HG03039 (cell line): ENCODE measurements around the gene LCE1D.

ENCODE experiments used
- ATAC-seq: cut with Tn5 transposase; IDR thresholded peaks from one replicate; pipeline ENCODE4 v1.9.1; 2021; ENCODE audit warnings: mild to moderate bottlenecking, moderate library complexity; ENCODE audit not compliant: unreplicated experiment

The LCE1D gene

DNA sequence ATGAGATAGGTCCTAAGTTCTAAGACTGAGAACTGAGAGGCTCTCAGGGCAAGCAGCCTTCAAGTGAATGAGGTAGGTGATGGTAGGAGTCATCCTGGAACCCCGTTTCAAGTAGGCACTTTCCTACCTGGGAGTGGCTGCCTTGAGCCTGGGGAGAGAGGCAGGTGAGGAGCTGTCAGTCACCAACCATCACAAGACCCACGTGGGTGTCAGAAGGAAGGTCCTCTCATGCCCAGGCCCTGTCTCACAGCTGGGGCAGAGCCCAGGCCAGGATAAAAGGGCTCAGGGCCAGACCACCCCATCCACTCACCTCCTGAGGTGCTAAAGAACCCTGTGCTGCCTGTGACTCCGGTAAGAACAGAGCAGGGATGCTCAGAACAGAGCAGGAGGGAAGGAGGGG lies at the start of gene LCE1D:
Gene LCE1D, plus strand, starts transcription at position 301 of the 400 bp plus-strand sequence. CDS start 1,074 bp downstream, outside the sequence.
- no peak for ATAC-seq

- ATAC-seq, result no peak
Observed at GRCh38 chr1:152747831-152748230, 48.7 kb upstream of the LCE1D start.

DNA sequence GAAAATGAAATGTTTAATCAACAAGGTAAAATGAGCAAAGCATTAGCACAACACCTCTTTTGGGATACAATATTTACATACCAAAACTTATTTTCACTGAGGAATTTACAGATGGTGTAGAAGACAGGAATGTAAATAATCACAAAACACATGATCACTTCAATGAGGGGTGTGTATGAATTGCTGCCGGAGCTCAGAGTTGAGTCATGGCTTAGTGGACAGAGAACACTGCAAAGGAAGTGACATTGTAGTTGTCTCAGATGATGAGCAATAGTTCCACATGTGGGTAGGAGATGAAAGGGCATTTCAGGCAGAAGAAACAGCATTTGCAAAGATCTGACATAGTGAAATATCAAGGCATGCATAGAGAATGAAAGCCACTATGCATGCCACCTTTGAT lies 44.3 kb upstream of the LCE1D start:
- ATAC-seq, result no peak

DNA sequence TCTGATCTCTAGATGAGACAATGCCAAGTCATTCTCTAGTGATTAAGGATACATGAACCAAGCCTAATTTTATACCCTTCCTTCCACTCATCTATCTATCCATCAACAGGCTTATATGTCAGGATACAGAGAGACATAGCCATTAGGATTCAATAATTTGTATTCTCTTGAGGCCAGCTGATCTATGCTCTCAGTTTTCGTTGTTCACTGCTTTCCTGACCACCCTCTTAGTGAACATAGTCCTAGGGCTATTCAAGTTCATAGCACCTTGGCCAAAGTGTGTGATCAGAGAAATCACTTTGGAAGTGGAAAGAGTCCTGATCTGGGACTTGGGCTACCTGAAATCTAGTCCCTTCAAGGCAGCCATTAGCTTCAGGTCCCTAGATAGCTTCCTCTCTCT lies 42.9 kb upstream of the LCE1D start:
- ATAC-seq, result no peak

GRCh38 chr1:152756872-152757271 lies 39.6 kb upstream of the LCE1D start:
- ATAC-seq, result no peak

DNA sequence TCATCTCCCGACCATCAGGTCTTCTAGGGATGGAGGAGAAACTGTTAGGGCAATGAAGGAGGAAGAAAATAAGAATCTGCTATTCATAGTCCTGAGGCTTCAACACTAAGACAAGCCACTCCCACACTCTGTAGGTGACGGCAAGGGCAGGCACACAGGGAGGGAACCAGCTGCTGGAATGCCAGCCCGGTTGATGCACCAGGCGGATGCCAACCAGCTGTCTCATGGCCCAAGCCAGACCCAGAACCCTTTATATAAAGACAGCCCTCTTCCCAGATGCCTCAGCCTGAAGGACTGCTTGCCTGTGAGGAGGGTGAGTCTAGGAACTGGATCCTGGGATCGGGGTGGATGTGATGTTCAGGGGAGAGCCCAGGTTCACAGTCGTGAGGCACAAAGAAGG lies 38.8 kb upstream of the LCE1D start, which contains the start of gene KPRP:
Gene KPRP, plus strand, starts transcription at position 279 of the 400 bp plus-strand sequence. CDS start 1,564 bp downstream, outside the sequence.
- ATAC-seq, result no peak

DNA sequence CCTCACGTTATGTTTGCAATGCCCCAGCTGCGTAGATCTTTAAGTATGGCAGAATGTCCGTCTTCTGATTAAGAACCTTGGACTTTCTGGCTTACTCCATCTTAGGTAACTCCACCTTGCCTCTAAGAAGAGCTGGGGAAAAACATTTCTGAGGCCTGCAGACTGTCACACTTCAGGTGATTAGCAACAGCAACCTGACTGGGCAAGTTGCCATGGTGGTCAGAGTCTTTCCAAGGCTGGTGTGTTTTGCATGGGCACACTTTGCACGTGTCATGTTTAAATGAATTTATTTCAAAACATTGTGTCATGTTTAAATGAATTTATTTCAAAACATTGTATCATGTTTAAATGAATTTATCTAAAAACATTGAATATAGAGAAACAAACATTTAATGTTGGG lies 37.9 kb upstream of the LCE1D start:
- no peak for ATAC-seq

GRCh38 chr1:152759453-152760173 lies 36.9 kb upstream of the LCE1D start:
- no peak for ATAC-seq

GRCh38 chr1:152760551-152761190 lies 35.9 kb upstream of the LCE1D start:
- no peak for ATAC-seq

- ATAC-seq, result no peak
Observed at GRCh38 chr1:152761609-152762213, 34.8 kb upstream of the LCE1D start.

DNA sequence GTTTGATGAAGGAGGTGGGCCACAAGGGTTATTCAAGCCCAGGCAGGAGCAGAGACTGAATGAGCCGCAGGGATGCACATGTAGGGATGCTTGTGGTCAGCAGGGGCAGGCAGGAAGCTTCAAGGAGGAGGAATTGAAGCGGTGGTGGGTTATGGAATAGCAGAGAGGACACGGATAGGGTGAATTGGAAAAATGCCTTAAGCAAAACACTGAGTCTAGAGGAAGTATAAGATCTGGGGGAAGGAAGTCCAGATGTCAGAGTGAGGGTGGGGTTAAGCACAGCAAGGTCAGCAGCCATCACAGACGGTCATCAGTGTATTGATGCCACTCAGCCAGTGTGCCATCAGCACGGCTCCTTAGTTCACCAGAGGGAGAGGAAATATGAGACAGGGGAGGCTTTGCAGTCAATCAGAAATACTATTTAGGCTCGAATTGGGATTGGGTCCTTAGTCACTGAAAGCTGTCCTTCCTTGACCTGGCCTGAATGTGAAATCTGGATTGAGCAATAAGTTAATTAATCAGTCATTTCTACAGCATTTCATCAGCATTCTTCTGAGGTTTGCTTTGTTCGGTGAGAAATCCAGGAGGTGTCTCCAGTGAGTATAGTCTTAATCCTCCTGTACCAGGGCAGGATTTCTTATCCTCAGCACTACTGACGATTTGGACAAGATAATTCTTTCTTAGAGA lies 27.5 kb upstream of the LCE1D start:
- ATAC-seq, result no peak

GRCh38 chr1:152770411-152770810 lies 26.1 kb upstream of the LCE1D start:
- ATAC-seq, result no peak

GRCh38 chr1:152774875-152775274 lies 21.6 kb upstream of the LCE1D start, which contains the start of gene LCE1F:
LCE1F (plus strand) TSS chr1:152775140; CDS start chr1:152776372, 1,232 bp downstream.
- ATAC-seq, result no peak

GRCh38 chr1:152776361-152776760 lies 20.2 kb upstream of the LCE1D start:
- ATAC-seq, result no peak

- ATAC-seq, result no peak
Observed at GRCh38 chr1:152777510-152778137, 18.9 kb upstream of the LCE1D start.

DNA sequence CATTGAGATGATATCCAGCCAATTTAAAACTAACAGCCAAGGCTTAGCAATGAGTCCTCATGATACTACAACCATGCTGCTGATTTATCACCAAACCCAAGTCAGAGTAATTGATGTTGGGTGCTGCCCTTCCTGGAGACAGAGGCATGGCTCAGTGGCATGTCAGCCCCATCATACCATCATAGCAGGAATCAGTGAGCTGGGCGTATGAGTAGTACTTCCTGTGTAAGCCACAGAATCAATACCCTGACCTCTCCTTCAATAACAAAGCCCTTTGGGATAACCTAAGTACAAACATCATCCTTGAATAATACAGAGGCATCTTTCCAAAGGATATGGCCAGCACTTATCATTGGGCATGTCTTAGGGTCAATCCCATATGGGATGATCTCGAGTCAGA lies 13.4 kb upstream of the LCE1D start:
- no peak for ATAC-seq

DNA sequence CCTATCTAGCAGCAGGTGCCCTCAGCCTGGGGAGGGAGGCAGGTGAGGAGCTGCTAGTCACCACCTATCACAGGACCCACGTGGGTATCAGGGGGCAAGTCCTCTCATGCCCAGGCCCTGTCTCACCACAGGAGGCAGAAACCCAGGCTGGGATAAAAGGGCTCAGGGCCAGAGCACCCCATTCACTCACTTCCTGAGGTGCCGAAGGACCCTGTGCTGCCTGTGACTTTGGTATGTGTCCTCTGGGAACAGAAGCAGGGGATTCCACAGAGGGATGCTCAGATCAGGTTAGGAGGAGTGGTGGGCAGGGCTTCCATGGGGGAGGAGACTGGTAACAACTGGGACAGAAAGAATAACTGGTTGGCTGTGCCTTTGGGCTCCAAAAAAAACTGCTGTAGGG lies 10.4 kb upstream of the LCE1D start, which contains the start of gene LCE1E:
Gene LCE1E, plus strand, starts transcription at position 181 of the 400 bp plus-strand sequence. CDS start 1,043 bp downstream, outside the sequence.
- ATAC-seq, result no peak

GRCh38 chr1:152795686-152796085 lies 835 bp upstream of the LCE1D start:
- no peak for ATAC-seq

DNA sequence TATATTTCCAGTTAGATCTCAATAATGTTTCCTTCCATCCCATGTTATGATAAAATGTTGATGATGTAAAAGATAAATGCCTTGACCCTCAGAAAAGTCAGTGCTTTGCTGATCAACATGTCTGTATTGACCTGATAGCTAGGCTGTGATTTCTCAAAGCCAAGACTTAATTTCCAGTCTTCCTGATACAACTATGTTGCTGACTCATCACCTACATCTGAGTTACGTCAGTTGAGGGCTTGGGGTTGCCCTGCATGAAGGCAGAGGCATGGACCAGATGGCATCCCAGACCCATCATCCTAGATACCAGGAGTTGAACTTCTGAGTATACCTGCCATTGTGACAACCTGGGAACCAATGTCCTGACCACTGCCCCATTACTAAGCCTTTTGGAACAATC lies 4.8 kb downstream of the LCE1D start:
- no peak for ATAC-seq

GRCh38 chr1:152806576-152806975 lies 10.1 kb downstream of the LCE1D start, which contains the start of gene LCE1C:
LCE1C (minus strand) TSS chr1:152806651; CDS start chr1:152805478, 1,173 bp downstream.
- ATAC-seq, result no peak

- no peak for ATAC-seq
Observed at GRCh38 chr1:152811050-152811449, 14.5 kb downstream of the LCE1D start.
